ENCODE data around the gene LRRC31.

The LRRC31 gene

DNA sequence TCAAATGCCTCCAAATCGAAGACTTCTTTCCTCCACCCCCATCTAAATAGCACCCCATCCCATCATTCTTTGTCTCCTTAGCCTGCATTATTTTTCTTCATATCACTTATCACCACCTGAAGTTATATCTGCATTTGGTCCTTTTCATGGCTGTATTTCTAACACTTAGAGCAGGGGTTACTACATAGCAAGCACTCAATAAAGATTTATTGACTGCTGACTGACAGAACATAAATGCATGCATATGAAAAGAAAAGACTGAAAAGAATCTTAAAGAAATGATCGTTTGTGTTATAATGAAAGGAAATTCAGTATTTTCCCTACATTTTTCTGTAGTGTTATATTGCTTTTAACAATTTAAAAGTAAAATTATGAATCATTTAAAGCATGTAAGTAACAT lies 1.4 kb downstream of the LRRC31 start:
- Mint-ChIP-seq H3K4me1 (peaks cover 16% of the 10 kb centered on the region), H3K27ac (peak overlapping the region in 2 of 3 experiments; percentile 14 to 16), H3K27me3 (ENCODE audit: low read depth) (peaks cover 9% of the 10 kb centered on the region), H3K4me3 (peak overlapping the region in 1 of 3 experiments; percentile 3), H3K36me3 (ENCODE audit: low read depth) (no peaks in the 10 kb centered on the region), H3K9me3 (no peaks in the 10 kb centered on the region)
- no peak for TF ChIP-seq CTCF (IDR thresholded peaks at IDR 0.05; ENCODE audit: unreplicated experiment in 3 of 3)

GRCh38 chr3:169867584-169868210 lies 2.0 kb downstream of the LRRC31 start:
- no peak for TF ChIP-seq CTCF (IDR thresholded peaks at IDR 0.05; ENCODE audit: unreplicated experiment in 3 of 3)
- peak overlapping the region in 2 of 3 experiments; percentile 14 to 16 for H3K27ac Mint-ChIP-seq
- H3K4me3 Mint-ChIP-seq: peak overlapping the region in 1 of 3 experiments; percentile 6
- H3K9me3 Mint-ChIP-seq: no peaks in the 10 kb centered on the region
- no peaks in the 10 kb centered on the region for H3K36me3 Mint-ChIP-seq (ENCODE audit: low read depth)
- H3K4me1 Mint-ChIP-seq: peaks cover 16% of the 10 kb centered on the region
- H3K27me3 Mint-ChIP-seq (ENCODE audit: low read depth): peaks cover 9% of the 10 kb centered on the region

DNA sequence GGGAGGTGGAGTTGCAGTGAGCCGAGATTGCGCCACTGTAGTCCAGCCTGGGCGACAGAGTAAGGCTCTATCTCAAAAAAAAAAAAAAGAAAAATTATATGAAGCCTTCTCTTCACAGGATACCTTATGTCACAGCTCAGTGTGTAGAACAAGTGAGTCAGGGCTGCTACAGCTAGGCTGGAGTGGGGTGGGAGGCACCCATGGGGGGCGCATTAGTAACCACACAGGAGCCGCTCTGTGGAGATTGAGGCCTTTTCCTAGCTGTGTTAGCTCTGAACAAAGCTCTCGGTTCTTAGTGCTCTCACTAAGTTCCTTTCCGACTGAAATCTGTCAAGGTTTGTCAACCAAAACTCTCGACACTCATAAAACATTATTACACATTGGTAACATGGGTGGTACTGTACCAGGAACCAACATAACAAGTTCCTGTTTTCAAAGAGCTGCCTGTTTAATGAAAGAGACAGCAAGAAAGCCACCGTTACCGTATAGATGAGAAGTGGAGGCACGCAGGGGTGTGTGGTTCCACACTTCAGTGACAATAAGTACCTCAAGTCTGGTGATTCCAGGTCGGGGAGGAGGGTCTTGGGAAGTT lies 4.5 kb downstream of the LRRC31 start:
- no peak overlapping the region for H3K27ac Mint-ChIP-seq
- H3K4me3 Mint-ChIP-seq: no peak overlapping the region
- peaks cover 9% of the 10 kb centered on the region for H3K27me3 Mint-ChIP-seq (ENCODE audit: low read depth)
- H3K9me3 Mint-ChIP-seq: no peaks in the 10 kb centered on the region
- no peaks in the 10 kb centered on the region for H3K36me3 Mint-ChIP-seq (ENCODE audit: low read depth)
- peaks cover 8% of the 10 kb centered on the region for H3K4me1 Mint-ChIP-seq
- no peak for TF ChIP-seq CTCF (IDR thresholded peaks at IDR 0.05; ENCODE audit: unreplicated experiment in 3 of 3)

DNA sequence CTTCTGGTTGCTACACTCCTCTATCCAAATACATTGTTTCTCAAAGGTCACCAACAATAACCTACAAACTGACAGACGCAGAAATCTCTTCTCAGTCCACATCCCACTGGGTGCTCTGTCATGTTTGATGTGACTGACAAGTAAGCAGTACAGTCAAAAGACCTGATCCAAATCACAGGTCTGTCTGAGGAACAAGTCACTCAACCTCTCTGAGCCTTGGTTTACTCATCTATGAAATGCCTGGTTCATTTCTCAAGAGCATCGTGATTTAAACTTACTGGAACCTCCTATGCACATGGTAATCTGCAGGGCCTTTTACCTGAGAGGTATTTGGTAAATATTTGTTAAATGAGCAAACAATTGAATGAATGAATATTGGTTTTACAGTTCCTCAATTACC lies 5.5 kb downstream of the LRRC31 start:
- H3K36me3 Mint-ChIP-seq (ENCODE audit: low read depth): no peaks in the 10 kb centered on the region
- H3K4me1 Mint-ChIP-seq: no peaks in the 10 kb centered on the region
- no peaks in the 10 kb centered on the region for H3K9me3 Mint-ChIP-seq
- peaks cover 9% of the 10 kb centered on the region for H3K27me3 Mint-ChIP-seq (ENCODE audit: low read depth)
- H3K27ac Mint-ChIP-seq: no peak overlapping the region
- no peak for TF ChIP-seq CTCF (IDR thresholded peaks at IDR 0.05; ENCODE audit: unreplicated experiment in 3 of 3)
- H3K4me3 Mint-ChIP-seq: no peak overlapping the region

- Mint-ChIP-seq H3K4me1 (no peaks in the 10 kb centered on the region), H3K4me3 (no peak overlapping the region), H3K9me3 (no peaks in the 10 kb centered on the region), H3K36me3 (ENCODE audit: low read depth) (no peaks in the 10 kb centered on the region), H3K27ac (no peak overlapping the region), H3K27me3 (ENCODE audit: low read depth) (peaks cover 9% of the 10 kb centered on the region)
- peak; percentile 85 to 90 (median 88) for TF ChIP-seq CTCF (IDR thresholded peaks at IDR 0.05; ENCODE audit: unreplicated experiment in 3 of 3)
Measured at GRCh38 chr3:169863458-169863899, 6.3 kb downstream of the LRRC31 start.

DNA sequence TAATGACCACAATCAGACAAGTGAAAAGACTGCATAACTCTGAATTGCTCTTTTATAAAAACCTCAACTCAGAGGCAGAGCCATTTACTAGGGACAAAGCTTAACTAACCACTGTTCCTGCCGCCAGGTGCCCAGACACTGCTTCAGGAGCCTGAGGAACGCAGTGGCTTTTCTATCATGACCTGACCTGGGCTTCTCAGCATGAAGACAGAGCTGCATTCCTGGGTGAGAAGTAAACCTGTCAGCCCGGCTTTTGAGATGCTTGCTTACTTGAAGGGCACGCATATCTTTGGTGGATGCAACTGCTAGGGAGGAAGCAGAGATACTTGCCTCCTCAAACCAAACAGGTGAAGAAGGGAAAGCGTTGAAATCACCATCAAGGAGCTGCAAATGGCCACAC lies 7.9 kb downstream of the LRRC31 start:
- no peak overlapping the region for H3K4me3 Mint-ChIP-seq
- no peaks in the 10 kb centered on the region for H3K36me3 Mint-ChIP-seq (ENCODE audit: low read depth)
- TF ChIP-seq CTCF (IDR thresholded peaks at IDR 0.05; ENCODE audit: unreplicated experiment in 3 of 3): no peak
- no peaks in the 10 kb centered on the region for H3K4me1 Mint-ChIP-seq
- H3K27ac Mint-ChIP-seq: no peak overlapping the region
- H3K9me3 Mint-ChIP-seq: no peaks in the 10 kb centered on the region
- H3K27me3 Mint-ChIP-seq (ENCODE audit: low read depth): peaks cover 4% of the 10 kb centered on the region
